GM21381 (cell line): Measurements from ENCODE around the gene TVP23C.

Source experiments
- ATAC-seq: cut with Tn5 transposase; IDR thresholded peaks from one replicate; pipeline ENCODE4 v1.9.1; 2021; ENCODE audit warnings: mild to moderate bottlenecking, moderate library complexity; ENCODE audit not compliant: unreplicated experiment

The TVP23C gene

GRCh38 chr17:15498107-15498506, 65.2 kb downstream of the TVP23C start:
- ATAC-seq = no peak

- ATAC-seq = no peak
Measured at GRCh38 chr17:15496735-15497670, 66.3 kb downstream of the TVP23C start.

- ATAC-seq = no peak
Measured at GRCh38 chr17:15494821-15495220, 68.5 kb downstream of the TVP23C start.

GRCh38 chr17:15493693-15494035, 69.6 kb downstream of the TVP23C start:
- no peak for ATAC-seq

- ATAC-seq = no peak
Measured at GRCh38 chr17:15492791-15493692, 70.2 kb downstream of the TVP23C start.

- ATAC-seq = no peak
Measured at GRCh38 chr17:15492186-15492585, 71.1 kb downstream of the TVP23C start.

GRCh38 chr17:15490634-15491261, 72.5 kb downstream of the TVP23C start:
- ATAC-seq = no peak

- no peak for ATAC-seq
Measured at GRCh38 chr17:15488557-15488956, 74.7 kb downstream of the TVP23C start.

- no peak for ATAC-seq
Measured at GRCh38 chr17:15485045-15485444, 78.2 kb downstream of the TVP23C start.

- ATAC-seq = no peak
Measured at GRCh38 chr17:15483431-15483830, 79.9 kb downstream of the TVP23C start.

GRCh38 chr17:15482476-15482875, 80.8 kb downstream of the TVP23C start:
- ATAC-seq = no peak

GRCh38 chr17:15481481-15481880, 81.8 kb downstream of the TVP23C start:
- ATAC-seq = no peak

- no peak for ATAC-seq
Measured at GRCh38 chr17:15480204-15480603, 83.1 kb downstream of the TVP23C start.

- ATAC-seq = no peak
Measured at GRCh38 chr17:15479703-15480102, 83.6 kb downstream of the TVP23C start.

GRCh38 chr17:15478845-15479244, 84.4 kb downstream of the TVP23C start:
- no peak for ATAC-seq

GRCh38 chr17:15475631-15476354, 87.5 kb downstream of the TVP23C start:
- no peak for ATAC-seq

- ATAC-seq = no peak
Measured at GRCh38 chr17:15472891-15473290, 90.4 kb downstream of the TVP23C start.

GRCh38 chr17:15470536-15470935, 92.7 kb downstream of the TVP23C start:
- no peak for ATAC-seq

- no peak for ATAC-seq
Measured at GRCh38 chr17:15469260-15469659, 94.0 kb downstream of the TVP23C start.

- ATAC-seq = no peak
Measured at GRCh38 chr17:15468126-15468525, 95.2 kb downstream of the TVP23C start.

GRCh38 chr17:15467592-15467991, 95.7 kb downstream of the TVP23C start, which contains the start of gene CDRT4:
Gene CDRT4 (minus strand): TSS chr17:15467621. CDS start chr17:15440238, 27,383 bp downstream.
- ATAC-seq = no peak
